DMS114 treated with DMSO at 0.1 percent for 48 hours (cell line): Measurements from ENCODE around the gene VIPR1.

Experiments used
- DNase-seq: peaks from one replicate; lab custom pipeline; 2025; ENCODE audit not compliant: unreplicated experiment; lab: John Stamatoyannopoulos, UW

VIPR1 gene

DNA sequence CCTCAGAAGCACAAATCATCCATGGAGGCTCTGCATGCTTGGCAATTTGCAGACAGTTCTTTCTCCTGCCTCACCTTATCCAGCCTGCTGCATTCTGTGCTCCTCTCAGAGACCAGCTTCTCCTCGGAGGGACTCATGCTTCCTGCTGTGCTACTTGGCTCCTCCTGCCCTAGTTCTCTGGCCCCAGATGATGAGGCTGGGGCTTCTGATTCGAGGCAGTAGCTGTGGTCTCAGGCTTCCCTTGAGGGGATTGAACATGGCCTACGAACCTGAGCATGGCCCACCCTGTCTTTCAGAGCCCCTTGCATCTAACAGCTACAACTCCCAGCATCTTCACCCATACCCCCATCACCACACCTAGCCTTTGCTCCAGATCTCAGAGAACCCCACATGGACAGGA is 6.7 kb downstream of the VIPR1 start:
- DNase-seq: no peak

DNA sequence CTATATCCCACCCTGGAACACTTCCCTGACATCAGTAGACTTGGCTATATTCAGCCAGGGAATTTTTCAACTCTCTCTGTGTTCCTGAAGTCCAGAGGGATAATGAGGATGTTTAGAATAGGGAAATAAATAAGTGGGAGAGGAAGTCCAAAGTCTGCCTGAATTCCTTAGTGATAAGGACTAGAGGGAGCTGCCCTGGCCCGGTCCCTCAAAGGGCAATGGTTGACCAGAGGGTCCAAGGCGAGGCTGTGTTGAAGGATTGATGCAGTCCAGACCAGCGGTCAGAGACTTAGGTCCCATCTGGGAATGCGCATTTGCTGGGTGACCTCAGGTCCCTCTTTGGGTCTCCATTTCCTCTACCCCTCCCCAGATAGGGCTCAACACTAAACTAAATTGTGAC is 7.9 kb downstream of the VIPR1 start:
- DNase-seq: no peak

DNA sequence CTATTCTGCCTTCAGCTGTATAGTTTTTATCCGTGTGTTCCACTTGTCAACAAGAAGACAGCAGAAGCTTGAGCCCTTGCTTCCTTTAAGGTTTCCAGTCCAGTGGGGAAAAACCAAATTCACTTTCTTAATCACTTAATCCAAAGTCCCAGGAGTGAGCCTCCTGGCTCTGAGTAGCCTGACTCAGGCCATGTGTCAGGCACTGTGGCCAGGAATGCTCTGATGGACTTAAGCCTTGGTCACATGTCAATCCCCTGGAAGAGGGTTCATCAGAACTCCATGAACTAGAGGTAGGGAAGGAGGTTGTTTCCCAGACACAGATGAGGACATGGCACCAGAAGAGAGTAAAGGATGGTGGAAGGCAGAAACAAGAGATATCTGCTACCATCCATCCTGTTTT is 8.8 kb downstream of the VIPR1 start:
- no peak for DNase-seq

DNA sequence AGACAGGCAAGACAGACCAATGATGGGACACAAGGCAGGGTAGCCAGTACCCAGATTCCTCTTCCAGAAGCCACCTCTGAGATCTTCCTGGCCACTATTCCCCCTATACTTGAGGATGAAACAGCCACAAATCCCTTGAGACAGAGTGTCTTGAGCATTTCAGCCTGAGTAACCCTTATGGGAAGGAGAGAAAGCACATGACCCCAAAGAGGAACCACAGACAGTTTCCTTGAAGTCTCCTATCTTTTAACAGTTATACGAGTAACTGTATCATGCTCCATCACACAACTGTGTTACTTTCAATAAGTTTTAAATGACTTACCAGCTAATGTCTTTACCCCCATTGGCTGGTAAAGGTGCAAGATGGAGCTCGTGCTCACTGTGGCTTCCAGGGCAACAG is 9.3 kb downstream of the VIPR1 start:
- no peak for DNase-seq

DNA sequence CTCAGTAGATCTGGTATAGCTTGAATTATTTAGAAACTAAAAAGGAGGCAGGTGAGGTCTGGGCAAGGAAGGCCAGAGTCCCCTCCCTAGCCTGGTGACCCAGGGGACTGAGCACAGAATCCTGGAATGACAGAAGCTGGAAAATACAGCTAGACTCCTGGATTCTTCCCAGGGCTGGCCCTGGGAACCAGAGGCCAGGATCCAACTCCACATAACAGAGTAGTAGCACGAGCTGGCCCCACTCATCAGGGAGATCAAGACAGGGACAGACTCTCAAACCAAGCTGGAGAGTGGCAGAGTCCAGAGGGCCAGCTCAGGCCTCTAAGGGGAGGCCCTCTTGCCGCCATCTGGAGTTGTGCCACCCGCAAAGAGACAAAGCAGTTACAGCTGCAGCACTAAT is 10.7 kb downstream of the VIPR1 start:
- DNase-seq: no peak

DNA sequence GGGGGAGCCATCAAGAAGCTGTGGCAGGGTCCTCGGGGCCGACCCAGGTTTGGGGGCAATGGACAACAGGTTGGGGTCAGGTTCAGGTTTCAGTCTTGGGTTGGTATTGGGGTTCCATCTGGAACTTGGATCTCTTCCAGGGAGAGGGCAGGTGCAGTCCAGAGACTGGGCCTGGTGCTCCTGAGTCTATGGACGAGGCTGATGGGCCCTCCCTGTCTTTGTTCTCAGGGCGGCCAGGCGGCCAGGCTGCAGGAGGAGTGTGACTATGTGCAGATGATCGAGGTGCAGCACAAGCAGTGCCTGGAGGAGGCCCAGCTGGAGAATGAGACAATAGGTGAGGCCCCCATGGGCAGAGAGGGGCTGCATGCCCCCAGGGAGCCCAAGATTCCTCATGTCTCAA is 11.1 kb downstream of the VIPR1 start:
- DNase-seq: no peak

DNA sequence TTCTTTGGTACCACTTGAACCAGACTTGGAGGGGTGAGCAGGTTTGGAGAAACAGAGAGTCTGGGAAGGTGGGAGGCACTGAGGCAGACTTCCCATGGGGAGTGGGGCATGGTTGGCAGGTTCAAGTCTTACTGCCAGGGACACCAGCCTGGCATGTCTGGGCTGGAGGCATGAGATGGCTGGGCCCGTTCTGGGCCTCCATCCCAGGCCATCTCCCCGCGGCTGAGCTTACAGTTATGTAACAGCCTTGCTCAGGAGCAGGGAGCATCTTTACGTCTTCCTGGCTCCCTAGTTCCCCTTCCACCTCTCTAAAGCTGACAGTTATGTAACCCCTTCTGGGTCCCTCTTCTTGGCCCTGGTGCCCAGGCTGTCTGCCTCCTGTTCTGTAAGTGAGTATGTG is 12.4 kb downstream of the VIPR1 start:
- DNase-seq: no peak

DNA sequence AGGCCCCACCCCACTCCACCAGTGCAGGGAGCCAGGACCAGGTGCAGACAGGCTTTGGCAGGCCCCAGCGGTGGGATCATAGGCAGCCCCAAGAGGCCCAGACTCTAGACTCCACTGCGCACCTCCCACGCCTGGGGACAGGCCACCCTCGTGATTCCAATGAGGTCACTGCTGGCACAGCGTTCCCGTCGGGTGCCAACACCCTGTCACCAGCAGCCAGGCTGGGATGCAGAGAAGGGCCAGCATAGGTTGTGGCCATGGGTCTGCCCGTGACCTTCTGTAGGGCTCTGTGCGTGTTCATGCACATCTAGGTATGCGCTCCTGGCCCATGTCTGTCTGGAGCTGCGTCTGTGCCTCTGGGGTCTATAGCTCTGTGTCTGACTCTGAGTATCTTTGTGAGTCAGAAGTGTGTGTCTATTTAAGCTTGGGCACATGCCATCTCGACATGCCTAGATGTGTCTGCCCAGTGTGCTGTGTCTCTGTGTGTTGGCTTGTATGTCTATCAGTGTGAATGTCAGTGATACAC is 13.0 kb downstream of the VIPR1 start:
- DNase-seq: no peak

DNA sequence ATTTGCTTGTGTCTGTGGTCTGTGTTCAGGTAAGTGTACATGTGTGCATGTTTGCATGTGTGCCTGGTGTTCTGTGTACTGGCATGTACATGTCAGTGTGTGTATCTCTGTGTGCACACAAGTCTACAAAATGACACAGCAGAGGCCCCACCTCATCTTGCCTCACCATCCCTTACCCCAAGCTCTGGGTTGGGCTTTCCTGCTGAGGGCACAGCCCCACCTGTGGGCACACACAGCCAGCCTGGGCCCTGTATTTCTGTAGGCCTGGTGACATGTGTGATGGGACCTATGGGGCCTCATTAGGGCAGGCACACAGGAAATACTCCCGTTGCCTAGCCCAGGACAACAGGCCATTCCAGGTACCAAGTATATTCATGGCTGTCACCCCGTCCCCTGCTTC is 13.5 kb downstream of the VIPR1 start:
- DNase-seq: no peak

DNA sequence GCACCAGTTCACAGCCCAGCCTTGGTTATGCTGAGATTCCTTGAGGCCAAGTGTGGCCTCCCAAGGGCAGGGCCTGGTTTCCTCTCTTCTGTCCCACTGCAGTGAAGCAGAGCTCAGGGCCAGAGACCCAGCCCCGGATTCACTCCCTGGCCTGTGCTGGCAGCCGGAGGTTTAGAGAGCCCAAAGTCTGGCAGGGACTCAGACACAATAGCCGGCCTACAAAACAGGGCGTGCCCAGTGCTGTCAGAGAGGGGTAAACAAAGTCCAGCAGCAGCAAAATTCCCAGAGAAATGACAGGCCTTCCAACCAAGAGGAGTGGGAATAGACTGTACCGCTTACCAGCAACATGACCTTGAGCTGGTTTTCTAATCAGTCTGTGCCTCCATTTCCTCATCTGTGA is 14.0 kb downstream of the VIPR1 start:
- DNase-seq: no peak

DNA sequence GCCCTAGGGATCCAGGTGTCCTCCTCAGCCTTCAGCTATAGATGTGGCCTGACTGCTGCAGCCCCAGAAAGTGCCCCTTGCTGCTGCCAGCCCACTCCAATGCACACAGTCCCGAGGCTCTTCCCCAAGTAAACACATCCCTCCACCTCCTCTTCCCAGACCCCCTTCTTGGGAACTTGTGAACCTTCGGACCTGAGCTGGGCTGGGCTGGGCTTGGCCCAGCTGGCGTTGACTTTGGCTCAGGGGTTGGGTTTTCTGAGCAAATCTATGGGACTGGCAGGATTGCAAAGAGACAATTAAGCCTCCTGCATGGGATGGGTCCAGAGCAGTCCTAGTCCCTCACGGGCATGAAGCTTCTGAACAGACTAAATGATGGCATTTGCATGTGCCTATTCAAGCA is 14.7 kb downstream of the VIPR1 start:
- DNase-seq: no peak

DNA sequence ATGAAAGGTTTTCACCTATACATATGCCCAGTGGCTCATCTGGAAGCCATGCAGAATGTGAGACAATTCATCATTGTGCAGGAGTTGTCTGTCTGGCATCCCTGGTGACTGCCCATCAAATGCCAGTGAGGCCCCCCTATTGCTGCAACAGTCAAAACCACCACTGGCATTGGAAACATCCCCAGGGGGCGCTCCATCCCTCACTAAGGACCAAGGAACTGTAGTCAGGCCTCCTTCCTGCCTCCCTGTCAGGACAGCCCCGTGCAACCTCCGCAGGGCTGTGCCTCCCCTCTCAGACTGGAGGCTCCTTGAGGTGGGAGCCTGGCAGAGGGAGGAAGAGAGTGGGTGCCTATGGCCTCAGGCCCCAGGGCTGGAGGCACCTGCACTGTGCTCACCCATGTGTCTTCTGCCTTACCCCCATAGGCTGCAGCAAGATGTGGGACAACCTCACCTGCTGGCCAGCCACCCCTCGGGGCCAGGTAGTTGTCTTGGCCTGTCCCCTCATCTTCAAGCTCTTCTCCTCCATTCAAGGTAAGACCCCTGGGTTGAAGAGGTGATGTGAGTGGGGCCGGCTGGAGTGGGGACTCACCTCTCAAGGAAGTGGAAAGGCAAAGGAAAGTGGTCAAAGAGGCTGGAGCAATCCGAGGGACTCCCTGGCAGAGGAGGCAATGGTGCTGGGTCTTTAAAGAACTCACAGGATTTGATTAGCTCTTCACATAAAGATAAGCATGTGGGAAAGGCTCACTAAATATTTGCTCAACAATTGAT is 16.5 kb downstream of the VIPR1 start:
- DNase-seq: no peak

DNA sequence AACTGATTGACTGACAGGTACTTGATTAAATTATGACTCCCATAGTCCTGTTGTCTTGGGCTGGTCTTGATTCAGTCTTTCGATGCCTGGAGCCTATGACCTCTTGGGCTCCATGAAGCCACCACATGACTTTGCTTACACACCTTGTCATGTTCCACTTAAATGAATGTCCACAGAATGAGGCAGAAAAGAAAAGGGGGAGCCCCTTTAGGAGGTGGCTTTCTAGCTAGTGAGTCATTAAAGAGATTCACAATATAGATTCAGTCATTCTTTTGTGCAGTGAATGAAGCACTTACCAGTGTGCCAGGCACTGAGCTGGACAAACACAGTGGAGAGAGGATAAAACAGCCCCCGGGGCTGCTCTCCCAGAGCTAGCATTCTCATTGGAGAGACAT is 17.1 kb downstream of the VIPR1 start:
- DNase-seq: no peak

DNA sequence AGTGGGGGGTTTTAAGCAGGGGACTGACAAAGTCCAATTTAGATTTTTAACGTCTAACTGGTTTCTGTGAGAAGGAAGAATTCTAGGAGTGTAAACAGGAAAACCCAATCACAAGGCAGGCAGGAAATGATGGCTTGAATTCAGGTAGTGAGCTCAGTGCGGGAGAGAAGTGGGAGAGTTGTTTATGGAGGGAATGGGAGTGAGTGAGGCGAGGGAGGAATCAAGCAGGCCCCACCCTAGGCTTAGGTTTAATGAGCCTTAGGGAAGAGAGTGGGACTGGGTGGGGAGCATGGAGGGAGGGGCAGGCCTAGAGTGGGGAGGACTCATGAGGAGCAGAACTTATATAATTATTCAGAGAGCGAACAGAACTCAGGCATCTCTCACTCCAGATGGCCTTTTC is 17.9 kb downstream of the VIPR1 start:
- no peak for DNase-seq

DNA sequence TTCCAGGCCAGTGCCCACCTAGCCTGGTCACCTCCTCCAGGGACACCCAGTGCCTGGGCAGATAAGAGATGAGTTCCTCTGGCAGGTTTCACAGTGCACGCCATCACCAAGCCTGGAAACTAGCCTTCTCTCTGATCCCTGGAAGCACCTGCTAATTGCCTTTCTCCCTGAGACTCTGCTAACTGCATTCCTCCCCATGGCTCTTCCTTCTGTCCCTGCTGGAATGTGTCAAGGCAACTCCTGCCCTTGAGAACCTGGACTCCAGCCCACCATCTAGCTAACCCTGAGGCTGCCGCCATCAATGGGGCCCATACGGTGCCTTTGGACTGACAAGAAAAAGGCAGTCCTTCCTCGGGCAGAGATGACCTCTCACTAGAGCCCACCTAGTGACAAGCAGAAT is 18.5 kb downstream of the VIPR1 start:
- DNase-seq: no peak

DNA sequence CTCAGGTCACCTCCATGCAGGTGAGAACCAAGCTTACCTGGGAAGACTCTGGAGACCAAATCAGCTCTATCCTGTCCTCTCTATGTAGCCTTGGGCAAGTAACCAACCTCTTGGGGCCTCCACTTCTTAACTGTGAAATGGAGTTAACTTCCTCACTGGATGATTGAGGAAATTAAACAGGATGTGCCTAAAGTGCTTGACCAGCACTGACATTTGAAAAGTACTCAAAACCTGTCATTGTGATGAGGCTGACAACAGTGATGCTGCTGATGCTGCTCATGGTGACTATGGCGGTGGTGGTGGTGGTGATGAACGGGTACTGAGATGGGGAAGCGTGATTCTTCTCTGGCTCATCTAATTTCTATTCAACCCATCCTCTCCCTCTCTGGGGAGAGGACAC is 22.3 kb downstream of the VIPR1 start:
- no peak for DNase-seq

DNA sequence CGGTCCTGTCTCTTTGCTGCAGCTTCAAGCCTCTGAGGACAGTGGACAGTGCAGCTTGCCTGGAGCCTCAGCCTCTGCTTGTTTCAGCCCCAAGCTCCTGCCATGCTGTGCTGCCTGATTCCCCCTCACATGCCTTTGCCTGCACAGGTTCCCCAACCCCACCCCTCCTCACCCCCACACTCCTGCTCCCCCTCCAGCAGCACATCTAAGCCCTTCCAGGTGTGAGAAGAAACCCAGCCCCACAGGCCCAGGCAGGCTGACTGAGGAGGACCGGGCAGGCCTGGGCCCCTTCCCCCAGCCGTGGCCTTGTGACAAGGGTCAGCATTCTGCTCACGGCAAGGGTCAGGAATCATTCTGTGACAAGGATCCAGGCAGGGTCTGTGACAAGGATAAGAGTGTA is 22.8 kb downstream of the VIPR1 start:
- DNase-seq: no peak

DNA sequence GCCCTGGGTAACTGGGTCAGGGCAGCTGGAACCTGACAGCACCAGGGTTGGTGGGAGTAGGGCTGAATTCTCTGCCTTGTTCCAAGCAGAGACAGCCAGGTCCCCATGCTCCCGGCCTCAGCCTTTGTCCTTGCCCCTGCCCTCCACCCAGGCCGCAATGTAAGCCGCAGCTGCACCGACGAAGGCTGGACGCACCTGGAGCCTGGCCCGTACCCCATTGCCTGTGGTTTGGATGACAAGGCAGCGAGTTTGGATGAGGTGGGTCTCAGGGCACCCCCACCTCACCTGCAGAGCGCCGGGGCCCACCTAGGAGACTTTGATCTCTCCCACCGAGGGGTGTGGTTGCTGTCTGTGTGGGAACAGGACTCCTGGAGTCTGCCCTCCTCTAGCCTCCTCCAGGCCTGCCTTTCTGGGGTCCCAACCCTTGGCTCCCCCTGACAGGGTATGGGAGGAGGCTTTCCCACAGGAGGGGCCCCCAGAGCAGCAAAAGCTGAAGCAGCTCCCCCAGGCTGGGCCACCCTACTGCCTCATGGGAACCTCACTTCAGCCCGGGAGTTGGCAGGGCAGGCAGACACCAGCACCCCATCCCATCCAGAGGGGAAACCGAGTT is 23.4 kb downstream of the VIPR1 start:
- DNase-seq: no peak

DNA sequence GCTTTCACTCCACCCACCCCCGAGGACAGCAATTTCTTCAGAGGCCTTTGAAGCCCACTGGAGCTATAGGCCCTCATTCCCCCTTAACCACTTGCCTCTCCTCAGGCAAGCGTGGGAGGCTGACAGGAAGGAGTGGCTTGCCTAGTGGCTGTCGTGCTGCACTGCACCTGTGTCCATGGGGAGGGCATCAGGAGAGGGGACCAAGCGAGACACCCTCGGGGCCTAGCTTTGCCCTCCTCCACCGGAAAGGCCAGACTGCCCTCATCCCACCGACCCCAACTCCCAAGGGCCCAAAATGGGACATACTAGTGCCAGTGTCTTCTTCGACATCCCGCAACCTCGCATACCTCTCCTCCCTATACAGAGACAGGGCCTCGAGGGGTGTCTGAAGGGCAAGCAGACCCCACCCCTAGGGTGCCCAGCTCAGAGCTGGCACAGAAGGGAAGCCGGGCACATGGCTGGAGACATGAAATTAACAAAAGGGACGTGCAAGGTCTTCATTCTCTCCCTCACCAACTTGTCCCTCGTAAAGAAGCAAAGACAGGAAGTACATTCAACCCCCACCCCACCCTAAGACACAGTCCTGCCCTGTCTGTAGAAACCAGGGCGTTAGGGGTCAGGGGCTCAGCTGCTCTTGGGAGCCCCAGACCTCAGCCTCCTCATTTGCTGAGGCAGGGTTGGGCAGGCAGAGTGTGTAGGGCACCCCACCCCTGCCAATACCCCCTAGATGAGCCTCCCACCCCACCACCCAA is 24.3 kb downstream of the VIPR1 start:
- DNase-seq: no peak

DNA sequence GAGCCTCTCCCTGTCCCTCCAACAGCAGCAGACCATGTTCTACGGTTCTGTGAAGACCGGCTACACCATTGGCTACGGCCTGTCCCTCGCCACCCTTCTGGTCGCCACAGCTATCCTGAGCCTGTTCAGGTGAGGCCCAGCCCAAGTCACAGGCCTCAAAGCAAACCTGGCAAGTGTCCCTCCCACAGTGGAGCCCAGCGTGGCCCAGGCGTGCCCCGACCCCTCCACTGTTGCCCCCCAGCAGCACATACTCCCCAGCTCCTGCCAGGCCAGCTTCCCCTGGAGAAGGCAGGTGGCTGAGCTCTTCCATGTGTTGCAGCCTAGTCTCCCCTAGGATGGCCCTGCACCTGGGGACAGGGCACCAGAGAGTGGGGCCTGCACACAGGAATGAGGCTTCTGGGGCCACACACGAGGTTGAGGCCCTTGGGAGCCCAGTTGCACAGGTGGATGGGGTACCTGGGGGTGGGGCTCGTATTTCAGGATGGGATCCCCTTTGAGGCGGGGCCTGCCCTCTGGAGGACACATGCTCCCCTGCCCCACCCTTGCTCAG is 25.0 kb downstream of the VIPR1 start:
- DNase-seq: no peak

DNA sequence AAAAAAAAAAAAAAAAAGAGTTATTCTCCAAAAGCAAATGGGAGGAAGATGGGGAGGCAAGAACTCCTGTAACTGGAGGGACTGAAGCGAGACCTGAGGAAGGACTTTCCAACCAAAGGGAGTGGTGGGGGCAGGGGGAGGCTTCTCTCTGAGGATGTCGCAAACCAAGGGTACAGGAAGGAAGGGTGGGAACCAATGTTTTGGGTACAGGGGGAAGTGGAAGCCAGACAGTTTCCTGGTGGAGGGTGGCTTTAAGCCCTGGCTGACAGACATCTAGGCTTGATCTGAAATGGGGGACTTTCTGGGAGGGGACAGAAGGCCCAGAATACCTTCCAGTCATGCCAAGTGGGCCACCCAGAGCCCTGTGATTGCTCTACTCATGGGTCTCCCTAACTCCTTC is 27.0 kb downstream of the VIPR1 start:
- no peak for DNase-seq

DNA sequence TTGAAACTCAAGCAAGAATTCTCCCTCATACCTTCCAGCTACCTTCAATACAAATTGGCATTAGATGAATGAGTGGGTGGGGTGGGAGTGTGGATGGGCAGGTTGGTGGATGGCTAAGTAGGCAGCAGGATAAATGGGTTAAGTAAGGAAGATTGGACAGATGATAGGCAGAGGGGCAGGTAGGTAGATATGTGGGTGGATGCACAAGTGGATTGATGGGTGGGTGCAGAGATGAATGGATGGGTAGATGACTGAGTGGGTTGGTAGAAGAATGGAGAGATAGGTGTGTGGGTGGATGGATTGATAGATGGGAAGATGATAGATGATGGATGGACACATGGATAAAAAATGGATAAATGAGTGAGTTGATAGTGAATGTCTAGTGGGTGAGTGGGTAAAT is 27.6 kb downstream of the VIPR1 start:
- no peak for DNase-seq
